B cell (primary cell): Measurements from ENCODE around the gene ADGRV1. TPM values are rescaled to one million over a fixed set of nuclear protein-coding genes. Genes with fewer than 3 reads are reported as not detected.

Experiments
- ATAC-seq: fragments of 200-7000 bp; cut with Tn5 transposase; one replicate; pipeline ENCODE4 v1.10.0; 2021; ENCODE audit warnings: low read depth, mild to moderate bottlenecking, moderate number of reproducible peaks, moderate library complexity
- CTCF ChIA-PET: fragments of 350-600 bp; sonication (Branson Sonifier 250); formaldehyde crosslinking; loops from one replicate; lab custom pipeline; 2021; ENCODE audit warnings: antibody characterized with exemption, inconsistent platforms; lab: Charles Lee
- POLR2A ChIA-PET: fragments of 350-600 bp; sonication (Branson Sonifier 250); formaldehyde crosslinking; loops from one replicate; lab custom pipeline; 2021; ENCODE audit warnings: antibody characterized with exemption; lab: Charles Lee
- DNase-seq: peaks from one replicate; pipeline ENCODE4 v3.0.0; 2013
- H2AFZ ChIP-seq: 2 replicates; pipeline ENCODE4 v1.6.1; 2012; ENCODE audit warnings: mild to moderate bottlenecking, low read depth, low read length; ENCODE audit not compliant: insufficient read depth, poor library complexity, severe bottlenecking
- H3K27ac ChIP-seq, 2 donors: 1 replicate in 1 of 2; 2 replicates in 1 of 2; pipeline ENCODE4 v1.5.1; 2012 to 2013; ENCODE audit warnings: low read length in 2 of 2, mild to moderate bottlenecking in 2 of 2, moderate library complexity in 1 of 2
- H3K27me3 ChIP-seq, 4 experiments: fragments of 200-600 bp in 1 of 4; sonication (generic) in 1 of 4; replicated peaks in 1 of 4; 1 replicate in 2 of 4; 2 replicates in 2 of 4; pipeline versions ENCODE4 v1.6.1 to v1.7.0; 2013 to 2016; ENCODE audit warnings: low read length in 3 of 4, mild to moderate bottlenecking in 2 of 4, mixed read lengths in 1 of 4, moderate library complexity in 1 of 4; ENCODE audit not compliant: insufficient read depth in 4 of 4, control insufficient read depth in 3 of 4; ENCODE audit errors: control extremely low read depth in 1 of 4
- H3K36me3 ChIP-seq, 2 experiments: replicated peaks in 1 of 2; 1 replicate in 1 of 2; 2 replicates in 1 of 2; pipeline versions ENCODE4 v1.6.1 to v1.7.1; 2013; ENCODE audit warnings: low read length in 1 of 2; ENCODE audit not compliant: insufficient read depth in 2 of 2, control insufficient read depth in 1 of 2; ENCODE audit errors: control extremely low read depth in 1 of 2, extremely low read depth in 1 of 2
- H3K4me1 ChIP-seq, 2 donors: fragments of 200-600 bp in 1 of 2; sonication (generic) in 1 of 2; 1 replicate in 1 of 2; 2 replicates in 1 of 2; pipeline versions ENCODE4 v1.5.1 to v1.6.1; 2013 to 2017; ENCODE audit warnings: low read length in 2 of 2; ENCODE audit not compliant: control insufficient read depth in 2 of 2, insufficient read depth in 2 of 2
- H3K4me2 ChIP-seq: replicated peaks from 2 replicates; pipeline ENCODE3; 2012; ENCODE audit warnings: mild to moderate bottlenecking, low read depth, low read length; ENCODE audit not compliant: poor library complexity, severe bottlenecking
- H3K4me3 ChIP-seq, 5 experiments: fragments of 200-600 bp in 1 of 5; sonication (generic) in 1 of 5; 1 replicate in 3 of 5; 2 replicates in 2 of 5; pipeline versions ENCODE4 v1.5.1 to v1.7.0; 2011 to 2016; ENCODE audit warnings: low read length in 4 of 5, mild to moderate bottlenecking in 4 of 5, low read depth in 2 of 5, control low read depth in 1 of 5, moderate library complexity in 1 of 5; ENCODE audit not compliant: insufficient read depth in 1 of 5; ENCODE audit errors: control extremely low read depth in 1 of 5, extremely low read depth in 1 of 5
- H3K79me2 ChIP-seq: fragments of 200-600 bp; sonication (generic); one replicate; pipeline ENCODE4 v1.6.0; 2016; ENCODE audit warnings: low read length; ENCODE audit not compliant: control insufficient read depth, insufficient read depth
- H3K9ac ChIP-seq: fragments of 200-600 bp; sonication (generic); 2 replicates; pipeline ENCODE4 v1.6.1; 2017; ENCODE audit warnings: mild to moderate bottlenecking, low read length, moderate library complexity
- H3K9me3 ChIP-seq, 3 donors: one replicate each; pipeline versions ENCODE4 v1.6.1 to v1.7.1; 2013; ENCODE audit warnings: low read length in 2 of 3; ENCODE audit not compliant: control insufficient read depth in 2 of 3, insufficient read depth in 1 of 3; ENCODE audit errors: control extremely low read depth in 1 of 3
- H4K20me1 ChIP-seq: 2 replicates; pipeline ENCODE4 v1.6.0; 2012; ENCODE audit warnings: mild to moderate bottlenecking, low read length; ENCODE audit not compliant: insufficient read depth, control insufficient read depth, poor library complexity, severe bottlenecking
- H3K27ac Mint-ChIP-seq: one replicate; pipeline ENCODE4 v1.8.0; 2021; ENCODE audit warnings: mixed read lengths
- H3K27me3 Mint-ChIP-seq: one replicate; pipeline ENCODE4 v1.8.0; 2021; ENCODE audit warnings: mixed read lengths
- H3K4me1 Mint-ChIP-seq: one replicate; pipeline ENCODE4 v1.8.0; 2021; ENCODE audit warnings: mixed read lengths
- H3K4me3 Mint-ChIP-seq: one replicate; pipeline ENCODE4 v1.8.0; 2021; ENCODE audit warnings: mixed read lengths
- H3K9me3 Mint-ChIP-seq: one replicate; pipeline ENCODE4 v1.8.0; 2022; ENCODE audit warnings: mixed read lengths; ENCODE audit not compliant: insufficient read depth
- CTCF ChIP-seq: fragments of 200-600 bp; IDR thresholded peaks from one replicate; pipeline ENCODE4 v1.8.0; 2022; ENCODE audit warnings: antibody characterized with exemption, mild to moderate bottlenecking
- EZH2 ChIP-seq: IDR thresholded peaks from 2 replicates; pipeline ENCODE4 v1.6.1; 2012; ENCODE audit warnings: borderline replicate concordance, low read depth, mild to moderate bottlenecking, moderate library complexity, low read length; ENCODE audit not compliant: insufficient read depth, poor library complexity, severe bottlenecking
- WGBS: methylation state at CpG from one replicate; pipeline ENCODE4 v1.1.5; 2013; ENCODE audit warnings: missing lambda C conversion rate; ENCODE audit not compliant: insufficient coverage; 5-methylcytosine and 5-hydroxymethylcytosine counted together
- intact Hi-C: fragments of 100-400 bp; cut with micrococcal nuclease; formaldehyde crosslinking; loops from one replicate; pipeline ENCODE4 v1.10.0; 2022
- polyA plus RNA-seq: library from polyadenylated mRNA; depleted of rRNA; stranded (reverse); fragments of >200 nt; gene quantifications from 2 replicates; pipeline ENCODE4 v1.2.3, GENCODE V29; 2012
- total RNA-seq, 2 donors: library from RNA; stranded (reverse); fragments of 120-200 nt in 1 of 2; gene quantifications; 1 replicate in 1 of 2; 2 replicates in 1 of 2; pipeline versions ENCODE4 v1.2.3 to v1.2.4, GENCODE V29; 2013 to 2022

The ADGRV1 gene
- total and polyA plus RNA-seq, 2 donors (not counting 1 experiment from before 2014, with no cell fraction given), result 0.07 TPM; not detected in 1

DNA sequence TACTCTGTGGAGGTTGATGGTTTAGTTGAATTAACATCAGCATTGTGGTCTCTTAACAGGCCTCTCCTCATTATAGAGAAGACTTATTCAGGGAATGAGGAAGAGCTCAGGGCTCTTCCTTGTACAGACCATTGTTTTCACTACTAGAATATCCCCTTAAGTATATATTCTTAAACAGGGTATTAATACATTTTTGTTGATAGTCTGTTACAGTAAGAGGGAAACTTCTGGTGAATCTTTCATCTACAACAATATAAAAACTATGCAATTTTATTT lies 330.7 kb downstream of the ADGRV1 start:
- intact Hi-C loops, result no loop called here
- ATAC-seq, result no peak
- H3K27me3 ChIP-seq, result no peaks in the 10 kb centered on the region
- no peak overlapping the region for H3K4me3 ChIP-seq
- no peaks in the 10 kb centered on the region for H3K9me3 ChIP-seq
- CTCF ChIA-PET, result no interaction called here
- no peak overlapping the region for H2AFZ ChIP-seq
- Mint-ChIP-seq H3K27ac (no peak overlapping the region), H3K4me3 (no peak overlapping the region), H3K27me3 (peaks cover 17% of the 10 kb centered on the region), H3K9me3 (no peaks in the 10 kb centered on the region), H3K4me1 (no peaks in the 10 kb centered on the region)
- POLR2A ChIA-PET, result no interaction called here
- H4K20me1 ChIP-seq, result no peaks in the 10 kb centered on the region
- TF ChIP-seq EZH2 (no peak), CTCF (no peak)
- no peak overlapping the region for H3K27ac ChIP-seq
- no peak for DNase-seq
- no peaks in the 10 kb centered on the region for H3K4me1 ChIP-seq
- no peak overlapping the region for H3K4me2 ChIP-seq
- no peaks in the 10 kb centered on the region for H3K79me2 ChIP-seq
- no peak overlapping the region for H3K9ac ChIP-seq
- H3K36me3 ChIP-seq, result no peaks in the 10 kb centered on the region

- DNase-seq, result no peak
- ChIA-PET POLR2A (no interaction called here), CTCF (no interaction called here)
- H3K27me3 ChIP-seq, result no peaks in the 10 kb centered on the region
- no peaks in the 10 kb centered on the region for H3K79me2 ChIP-seq
- no peaks in the 10 kb centered on the region for H3K36me3 ChIP-seq
- ATAC-seq, result no peak
- intact Hi-C loops, result no loop called here
- no peak overlapping the region for H3K4me2 ChIP-seq
- no peaks in the 10 kb centered on the region for H3K9me3 ChIP-seq
- no peak overlapping the region for H3K27ac ChIP-seq
- Mint-ChIP-seq H3K27me3 (peaks cover 17% of the 10 kb centered on the region), H3K4me1 (no peaks in the 10 kb centered on the region), H3K4me3 (no peak overlapping the region), H3K9me3 (no peaks in the 10 kb centered on the region), H3K27ac (no peak overlapping the region)
- H3K4me1 ChIP-seq, result no peaks in the 10 kb centered on the region
- H3K4me3 ChIP-seq, result no peak overlapping the region
- no peaks in the 10 kb centered on the region for H4K20me1 ChIP-seq
- 80% methylated on average over 1 of the region's 1 CpG for WGBS
- no peak overlapping the region for H2AFZ ChIP-seq
- no peak overlapping the region for H3K9ac ChIP-seq
- TF ChIP-seq EZH2, result no peak
- no peak for TF ChIP-seq CTCF
Measured at GRCh38 chr5:90890180-90890579, 331.6 kb downstream of the ADGRV1 start.
